ENCODE measurements around the gene WWTR1. TPM values are rescaled to one million over a fixed set of nuclear protein-coding genes. Genes with fewer than 3 reads are reported as not detected.

The WWTR1 gene
- total RNA-seq, 4 donors from 2014 or later = 11.3 to 30.7 (median 17.6) TPM

- H3K9me3 ChIP-seq = no peaks in the 10 kb centered on the region
- H3K27me3 ChIP-seq = no peaks in the 10 kb centered on the region
- peak; percentile 41 to 55 for ATAC-seq
- no peak overlapping the region for H3K4me3 ChIP-seq
- intact Hi-C loops (cut with DNase I; ENCODE audit: low total_unique reads) (no loop called here), in situ Hi-C loops (cut with MboI; ENCODE audit: low sequenced_read_pairs in 4 of 4) (loop anchor here in 1 of 4 donors (25.0 kb wide), 1 partner anchor 111 kb away; no protein-coding TSS in a partner anchor)
- H3K4me1 ChIP-seq = peaks cover 21 to 23% of the 10 kb centered on the region in 2 donors
- no peak for DNase-seq
- H3K36me3 ChIP-seq = no peaks in the 10 kb centered on the region
- no peak for TF ChIP-seq POLR2A (IDR thresholded peaks at IDR 0.05)
- TF ChIP-seq CTCF (IDR thresholded peaks at IDR 0.05 in 4 of 5, conservative IDR thresholded peaks at IDR 0.05 in 1 of 5) = no peak
- H3K27ac ChIP-seq = peak overlapping the region in 3 of 4 donors; percentile 2 to 33 (median 3)
Observed at GRCh38 chr3:149648525-149648924, 9.3 kb downstream of the WWTR1 start.

- H3K4me3 ChIP-seq = no peak overlapping the region
Observed at GRCh38 chr3:149647812-149648211, 10.0 kb downstream of the WWTR1 start.

GRCh38 chr3:149647285-149647684 is 10.5 kb downstream of the WWTR1 start:
- Histone ChIP-seq H3K4me1 (peaks cover 18 to 20% of the 10 kb centered on the region in 2 donors), H3K4me3 (no peak overlapping the region), H3K27ac (no peak overlapping the region), H3K27me3 (no peaks in the 10 kb centered on the region), H3K9me3 (no peaks in the 10 kb centered on the region), H3K36me3 (no peaks in the 10 kb centered on the region)
- TF ChIP-seq CTCF (IDR thresholded peaks at IDR 0.05 in 4 of 5, conservative IDR thresholded peaks at IDR 0.05 in 1 of 5) = no peak
- intact Hi-C loops (cut with DNase I; ENCODE audit: low total_unique reads) = no loop called here
- no peak for ATAC-seq
- no peak for DNase-seq
- in situ Hi-C loops (cut with MboI; ENCODE audit: low sequenced_read_pairs in 4 of 4) = loop anchor here in 1 of 4 donors (25.0 kb wide), 1 partner anchor 110 kb away; no protein-coding TSS in a partner anchor

More at GRCh38 chr3:149647812-149648211, 10.0 kb downstream of the WWTR1 start:
- ATAC-seq (no peak), DNase-seq (no peak)
- intact Hi-C loops (cut with DNase I; ENCODE audit: low total_unique reads) = no loop called here
- H3K9me3 ChIP-seq = no peaks in the 10 kb centered on the region
- TF ChIP-seq CTCF (IDR thresholded peaks at IDR 0.05 in 4 of 5, conservative IDR thresholded peaks at IDR 0.05 in 1 of 5) (no peak), POLR2A (IDR thresholded peaks at IDR 0.05) (no peak)
- no peaks in the 10 kb centered on the region for H3K36me3 ChIP-seq
- H3K27ac ChIP-seq = no peak overlapping the region
- in situ Hi-C loops (cut with MboI; ENCODE audit: low sequenced_read_pairs in 4 of 4) = loop anchor here in 1 of 4 donors (25.0 kb wide), 1 partner anchor 111 kb away; no protein-coding TSS in a partner anchor
- no peaks in the 10 kb centered on the region for H3K27me3 ChIP-seq
- H3K4me1 ChIP-seq = peaks cover 18 to 20% of the 10 kb centered on the region in 2 donors

GRCh38 chr3:149646181-149646766 is 11.6 kb downstream of the WWTR1 start:
- Histone ChIP-seq H3K27me3 (no peaks in the 10 kb centered on the region), H3K4me3 (no peak overlapping the region), H3K36me3 (no peaks in the 10 kb centered on the region), H3K4me1 (peaks cover 24 to 26% of the 10 kb centered on the region in 2 donors), H3K9me3 (no peaks in the 10 kb centered on the region), H3K27ac (no peak overlapping the region)
- TF ChIP-seq CTCF (IDR thresholded peaks at IDR 0.05 in 4 of 5, conservative IDR thresholded peaks at IDR 0.05 in 1 of 5) (no peak), POLR2A (IDR thresholded peaks at IDR 0.05) (no peak)
- intact Hi-C loops (cut with DNase I; ENCODE audit: low total_unique reads) = no loop called here
- DNase-seq = no peak
- in situ Hi-C loops (cut with MboI; ENCODE audit: low sequenced_read_pairs in 4 of 4) = loop anchor here in 1 of 4 donors (25.0 kb wide), 1 partner anchor 109 kb away; no protein-coding TSS in a partner anchor
- no peak for ATAC-seq
